Stomach (tissue), 4 donors: ENCODE measurements around the gene PRKCD.

Experiments used
- CTCF ChIP-seq, 7 experiments: fragments of 450-650 bp in 4 of 7; fragments of 200-600 bp in 3 of 7; sonication (generic) in 3 of 7; IDR thresholded peaks; one replicate each; pipeline ENCODE4 v1.5.1; 2016 to 2019; ENCODE audit warnings: antibody characterized with exemption in 7 of 7, control low read depth in 2 of 7, mild to moderate bottlenecking in 1 of 7
- POLR2A ChIP-seq, 4 donors: fragments of 450-650 bp; IDR thresholded peaks; one replicate each; pipeline ENCODE4 v1.6.1; 2016; ENCODE audit warnings: antibody characterized with exemption in 4 of 4, control low read depth in 2 of 4, mild to moderate bottlenecking in 1 of 4, moderate library complexity in 1 of 4
- POLR2AphosphoS5 ChIP-seq, 3 donors: sonication (generic); formaldehyde crosslinking; IDR thresholded peaks; one replicate each; pipeline ENCODE4 v1.6.1; 2016; ENCODE audit warnings: antibody characterized with exemption in 3 of 3

GRCh38 chr3:53147151-53147902 lies 13.7 kb upstream of the PRKCD start:
- TF ChIP-seq CTCF (IDR thresholded peaks at IDR 0.05) (no peak), POLR2A (IDR thresholded peaks at IDR 0.05) (no peak), POLR2AphosphoS5 (IDR thresholded peaks at IDR 0.05) (no peak)
